ENCODE results near the gene RAB22A.
"Not testable (repeated sequence)": the region's sequence is repeated elsewhere in the genome, so short reads cannot be mapped to it uniquely, and the experiment has no call there.

The RAB22A gene

DNA sequence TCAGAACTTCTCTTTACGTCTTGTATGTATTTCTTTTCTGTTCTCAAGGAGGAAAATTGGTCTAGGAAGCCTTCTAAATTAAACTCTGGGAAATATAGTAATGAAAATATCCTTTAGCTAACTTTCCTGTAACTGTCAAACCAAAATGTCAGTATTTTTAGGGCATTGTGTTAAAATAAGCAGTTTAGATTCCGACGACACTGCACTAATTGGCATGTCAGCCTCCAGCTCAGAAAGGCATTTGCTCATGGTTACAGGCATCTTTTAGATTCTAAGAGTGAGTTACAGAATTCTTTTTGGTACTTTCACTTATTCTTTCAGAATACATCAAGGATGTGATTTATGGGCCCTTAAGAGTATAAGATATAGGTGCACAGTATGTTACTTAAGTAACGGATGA is 53.5 kb downstream of the RAB22A start:
- TF ChIP-seq Cebpa-rat (IDR thresholded peaks at IDR 0.05): no peak
- no peaks in the 10 kb centered on the region for H3K9me3 ChIP-seq
- H3K4me2 ChIP-seq: no peak overlapping the region
- H3K9ac ChIP-seq: no peak overlapping the region
- H3K4me3 ChIP-seq: no peak overlapping the region
- H3K27me3 ChIP-seq: no peaks in the 10 kb centered on the region
- no peak overlapping the region for H3K27ac ChIP-seq
- H4K20me1 ChIP-seq: peaks cover 27% of the 10 kb centered on the region
- H3K4me1 ChIP-seq: peaks cover 24% of the 10 kb centered on the region
- peaks cover 36% of the 10 kb centered on the region for H3K36me3 ChIP-seq

DNA sequence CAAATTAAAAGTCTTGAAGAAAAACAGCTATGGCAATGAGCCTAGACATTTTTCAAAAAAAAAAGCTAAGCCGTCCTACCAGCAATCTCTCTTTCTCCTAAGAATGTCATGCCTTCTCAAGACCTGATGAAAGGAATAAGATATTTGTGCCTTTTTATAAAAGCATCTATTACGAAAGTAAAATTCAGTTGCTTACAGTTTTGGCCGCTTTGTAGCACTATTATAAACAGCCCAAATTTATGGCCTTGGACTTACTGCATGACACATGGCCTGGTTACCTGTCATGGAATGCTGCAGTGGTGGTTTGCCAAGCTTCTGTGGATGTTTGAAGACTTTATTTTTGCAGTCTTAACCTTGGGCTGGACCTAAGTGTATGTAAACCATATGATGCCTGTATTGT is 57.4 kb downstream of the RAB22A start:
- Histone ChIP-seq H3K4me1 (no peaks in the 10 kb centered on the region), H3K27ac (no peak overlapping the region), H3K4me2 (no peak overlapping the region), H3K36me3 (peaks cover 13% of the 10 kb centered on the region; the same call in 1 of the 2 replicates), H3K9ac (no peak overlapping the region), H3K9me3 (no peaks in the 10 kb centered on the region), H3K4me3 (no peak overlapping the region), H4K20me1 (peaks cover under 1% of the 10 kb centered on the region; the same call in 1 of the 2 replicates), H3K27me3 (no peaks in the 10 kb centered on the region)
- TF ChIP-seq Cebpa-rat (IDR thresholded peaks at IDR 0.05): no peak

DNA sequence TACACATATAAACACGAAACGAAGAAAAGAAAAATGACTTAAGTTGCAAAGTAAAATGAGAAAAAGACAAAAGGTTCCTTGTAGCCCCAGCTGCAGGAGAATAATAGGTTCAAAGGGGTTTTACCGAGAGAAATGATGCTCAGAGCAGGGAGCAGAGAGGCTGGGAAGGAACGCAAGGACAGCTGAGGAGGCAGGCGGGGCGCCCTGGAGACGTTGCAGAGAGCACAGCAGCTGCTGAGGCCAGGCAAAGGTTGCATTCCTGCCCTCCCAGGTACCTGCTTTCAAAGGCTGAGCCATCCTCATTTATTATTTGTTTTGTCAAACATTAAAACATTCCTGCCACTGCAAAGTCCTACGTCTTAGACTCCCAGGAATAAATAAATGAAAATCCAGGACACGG is 63.3 kb downstream of the RAB22A start:
- TF ChIP-seq Cebpa-rat (IDR thresholded peaks at IDR 0.05): no peak
- H4K20me1 ChIP-seq: no peaks in the 10 kb centered on the region
- no peaks in the 10 kb centered on the region for H3K36me3 ChIP-seq
- no peaks in the 10 kb centered on the region for H3K9me3 ChIP-seq
- H3K4me2 ChIP-seq: no peak overlapping the region
- no peaks in the 10 kb centered on the region for H3K4me1 ChIP-seq
- no peaks in the 10 kb centered on the region for H3K27me3 ChIP-seq
- no peak overlapping the region for H3K4me3 ChIP-seq
- no peak overlapping the region for H3K27ac ChIP-seq
- no peak overlapping the region for H3K9ac ChIP-seq

DNA sequence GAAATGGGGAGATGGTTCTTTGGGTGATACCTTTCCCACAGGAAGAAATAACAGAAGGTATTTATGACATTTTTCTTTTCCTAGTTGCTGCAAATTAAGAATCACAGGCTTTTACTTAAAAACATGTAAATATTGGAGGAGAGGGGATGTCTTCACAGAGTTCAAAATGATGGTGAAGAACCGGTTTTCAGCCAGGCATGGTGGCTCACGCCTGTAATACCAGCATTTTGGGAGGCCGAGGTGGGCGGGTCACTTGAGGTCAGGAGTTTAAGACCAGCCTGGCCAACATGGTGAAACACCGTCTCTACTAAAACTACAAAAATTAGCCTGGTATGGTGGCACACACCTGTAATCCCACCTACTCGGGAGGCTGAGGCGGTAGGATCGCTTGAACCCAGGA is 63.8 kb downstream of the RAB22A start:
- not testable (repeated sequence) for H3K9me3 ChIP-seq, H3K4me2 ChIP-seq, H3K27me3 ChIP-seq, H3K4me1 ChIP-seq, H4K20me1 ChIP-seq, H3K36me3 ChIP-seq, H3K9ac ChIP-seq, H3K4me3 ChIP-seq, H3K27ac ChIP-seq

DNA sequence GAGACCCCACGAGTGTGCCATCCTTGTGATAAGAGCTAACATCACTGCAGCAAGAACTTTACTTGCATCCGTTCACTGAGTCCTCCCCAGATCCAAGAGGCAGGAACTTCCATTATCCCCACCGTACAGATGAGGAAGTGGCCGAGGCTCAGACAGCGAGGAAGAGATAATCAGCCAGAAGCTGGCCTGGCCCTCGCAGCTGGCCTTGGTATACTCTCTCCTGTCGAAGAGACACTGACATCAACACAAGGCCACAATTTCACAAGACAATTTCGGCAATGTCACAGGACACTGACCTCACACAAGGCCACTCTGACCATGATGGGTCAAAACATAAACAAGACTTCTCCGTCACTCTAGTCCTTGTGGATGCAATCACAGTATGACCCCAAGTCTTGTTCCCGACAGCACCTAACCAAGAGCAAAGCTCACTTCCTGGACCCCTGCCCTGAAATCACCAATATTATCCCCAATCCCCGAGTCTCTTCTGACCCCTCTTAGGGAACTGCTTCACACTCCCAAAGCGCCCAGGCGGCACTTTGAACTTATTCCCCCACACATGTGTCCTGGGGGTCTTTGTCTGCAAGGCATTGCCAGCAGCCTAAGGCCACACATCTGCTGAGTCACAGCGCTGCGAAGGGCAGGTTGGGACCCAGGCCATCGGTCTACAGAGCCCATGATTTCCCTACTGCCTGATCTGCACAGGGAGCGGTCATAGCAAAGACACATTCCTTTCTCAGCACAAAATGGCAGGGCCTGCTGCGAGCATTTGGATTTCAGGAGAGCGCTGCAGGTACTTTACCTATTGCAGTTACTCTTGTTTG is 64.7 kb downstream of the RAB22A start:
- H3K9me3 ChIP-seq: no peaks in the 10 kb centered on the region
- H4K20me1 ChIP-seq: no peaks in the 10 kb centered on the region
- H3K4me2 ChIP-seq: no peak overlapping the region
- no peak overlapping the region for H3K9ac ChIP-seq
- TF ChIP-seq Cebpa-rat (IDR thresholded peaks at IDR 0.05): no peak
- H3K27ac ChIP-seq: no peak overlapping the region
- no peak overlapping the region for H3K4me3 ChIP-seq
- no peaks in the 10 kb centered on the region for H3K36me3 ChIP-seq
- H3K27me3 ChIP-seq: no peaks in the 10 kb centered on the region
- no peaks in the 10 kb centered on the region for H3K4me1 ChIP-seq

DNA sequence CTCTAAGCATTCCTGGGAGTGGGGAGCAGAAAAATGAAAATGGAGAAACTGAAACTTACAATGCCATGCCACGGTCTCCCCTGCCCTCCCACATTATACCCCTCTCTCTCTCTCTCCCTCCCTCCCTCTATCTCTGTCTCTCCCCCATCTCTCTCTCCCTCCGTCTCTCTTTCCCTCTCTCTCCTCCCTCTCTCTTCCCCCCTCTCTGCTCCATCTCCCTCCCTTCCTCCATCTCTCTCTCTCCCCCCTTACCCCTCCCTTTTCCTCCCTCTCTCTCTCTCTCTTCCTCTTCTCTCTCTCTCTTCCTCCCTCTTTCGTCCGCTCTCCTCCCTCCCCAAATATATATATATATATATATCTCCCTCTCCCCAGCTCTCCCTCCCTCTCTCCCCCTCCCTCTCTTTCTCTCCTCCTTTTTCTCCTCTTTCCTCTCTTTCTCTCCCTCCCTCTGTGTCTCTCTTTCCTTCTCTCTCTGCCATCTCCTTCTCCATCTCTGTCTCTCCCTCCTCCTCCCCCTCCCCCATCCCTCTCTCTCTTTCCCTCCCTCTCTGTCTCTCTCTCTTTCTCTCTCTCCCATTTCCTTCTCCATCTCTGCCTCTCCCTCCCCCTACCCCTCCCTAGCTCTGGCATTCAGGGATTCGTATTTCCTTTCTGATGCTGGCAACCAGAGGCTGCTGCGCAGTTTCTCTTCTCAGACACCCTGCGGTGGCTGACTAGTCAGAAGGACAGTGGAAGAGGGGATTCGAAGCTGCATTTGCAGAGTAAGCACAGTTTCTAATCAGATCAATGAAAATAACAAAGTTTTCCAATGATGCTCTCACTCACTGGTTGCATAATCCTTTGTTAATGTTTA is 65.6 kb downstream of the RAB22A start:
- H3K36me3 ChIP-seq: no peaks in the 10 kb centered on the region
- H3K27me3 ChIP-seq: no peaks in the 10 kb centered on the region
- H4K20me1 ChIP-seq: no peaks in the 10 kb centered on the region
- no peak overlapping the region for H3K9ac ChIP-seq
- TF ChIP-seq Cebpa-rat (IDR thresholded peaks at IDR 0.05): no peak
- H3K4me2 ChIP-seq: no peak overlapping the region
- no peak overlapping the region for H3K27ac ChIP-seq
- no peaks in the 10 kb centered on the region; the same call in 1 of the 2 replicates for H3K9me3 ChIP-seq
- H3K4me1 ChIP-seq: no peaks in the 10 kb centered on the region
- no peak overlapping the region for H3K4me3 ChIP-seq

DNA sequence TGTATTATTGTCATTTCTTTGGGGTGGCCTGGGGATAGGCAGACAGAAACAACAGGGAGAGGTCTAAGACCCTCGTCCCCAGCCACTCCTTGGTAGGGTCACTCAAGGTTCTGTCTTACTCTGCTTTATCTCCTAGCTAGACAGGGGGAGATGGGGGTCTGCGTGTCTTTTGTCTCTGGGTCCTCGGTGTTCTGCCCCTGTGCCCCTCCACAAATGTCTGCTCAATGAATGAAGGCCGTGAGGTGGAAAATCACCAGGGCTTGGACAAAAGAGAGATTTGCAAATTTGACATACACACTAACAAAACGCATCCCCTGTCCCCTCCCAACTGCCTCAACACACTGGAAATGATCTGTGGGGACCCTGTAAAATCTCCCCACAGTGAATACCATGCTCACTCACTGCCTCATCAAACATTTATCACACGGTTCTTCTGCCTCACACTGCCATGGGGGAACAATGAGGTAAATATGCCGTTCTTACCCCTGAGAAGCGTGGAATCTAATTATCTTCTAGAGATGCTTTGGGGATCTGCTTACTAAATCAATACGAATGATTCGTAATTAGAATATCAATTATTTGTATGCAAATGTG is 66.3 kb downstream of the RAB22A start:
- Histone ChIP-seq H3K9me3 (no peaks in the 10 kb centered on the region; the same call in 1 of the 2 replicates), H3K4me3 (no peak overlapping the region), H4K20me1 (no peaks in the 10 kb centered on the region), H3K4me2 (no peak overlapping the region), H3K27ac (no peak overlapping the region), H3K4me1 (no peaks in the 10 kb centered on the region), H3K9ac (no peak overlapping the region), H3K36me3 (no peaks in the 10 kb centered on the region), H3K27me3 (no peaks in the 10 kb centered on the region)
- no peak for TF ChIP-seq Cebpa-rat (IDR thresholded peaks at IDR 0.05)

DNA sequence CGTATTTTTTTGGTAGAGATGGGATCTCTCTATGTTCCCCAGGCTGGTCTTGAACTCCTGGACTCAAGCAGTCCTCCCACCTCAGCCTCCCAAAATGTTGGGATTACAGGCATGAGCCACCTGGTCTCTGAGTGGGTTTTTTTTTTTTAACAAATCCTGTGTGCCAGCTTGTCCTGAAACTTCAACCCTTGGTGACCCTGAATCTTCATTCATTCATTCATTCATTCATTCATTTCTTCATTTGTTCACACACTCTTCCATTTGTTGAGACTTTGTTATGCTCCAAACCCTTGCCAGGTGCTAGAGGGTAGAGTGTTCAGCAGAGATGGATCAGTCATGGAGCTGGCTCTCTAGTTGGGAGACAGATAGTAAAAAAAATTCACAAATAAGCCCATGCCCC is 67.5 kb downstream of the RAB22A start:
- no peak for TF ChIP-seq Cebpa-rat (IDR thresholded peaks at IDR 0.05)
- no peaks in the 10 kb centered on the region for H3K36me3 ChIP-seq

DNA sequence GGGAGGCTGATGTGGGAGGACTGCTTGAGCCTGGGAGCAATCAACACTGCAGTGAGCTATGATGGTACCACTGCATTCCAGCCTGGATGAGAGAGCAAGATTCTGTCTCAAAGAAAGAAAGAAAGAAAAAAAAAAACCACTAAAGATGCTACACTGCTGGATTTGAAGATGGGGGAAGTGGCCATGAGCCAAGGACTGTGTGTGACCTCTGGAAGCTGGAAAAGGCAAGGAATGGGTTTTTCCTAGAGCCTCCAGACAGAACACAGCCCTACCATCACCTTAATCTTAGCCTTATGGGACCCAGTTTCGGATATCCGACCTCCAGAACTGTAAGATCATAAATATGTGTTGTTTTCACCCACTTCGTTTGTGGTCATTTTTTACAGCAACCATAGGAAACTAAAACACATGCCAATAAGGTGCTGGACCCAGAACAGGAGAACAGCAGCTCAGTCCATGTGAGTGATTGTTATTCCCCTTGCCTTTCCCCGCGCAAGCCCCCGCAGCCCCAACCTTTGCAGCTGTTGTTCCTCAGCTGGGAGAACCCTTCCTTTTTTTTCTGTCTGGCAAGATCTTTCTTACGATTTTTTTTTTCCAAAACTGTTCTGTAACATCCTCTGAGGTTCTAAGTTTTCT is 68.4 kb downstream of the RAB22A start:
- Histone ChIP-seq H3K4me2 (no peak overlapping the region), H3K36me3 (no peaks in the 10 kb centered on the region)

More for the DNA sequence above, 67.5 kb downstream of the RAB22A start:
- Histone ChIP-seq H3K4me1 (no peaks in the 10 kb centered on the region), H3K4me2 (no peak overlapping the region), H3K27me3 (no peaks in the 10 kb centered on the region), H3K4me3 (no peak overlapping the region), H4K20me1 (no peaks in the 10 kb centered on the region), H3K9ac (no peak overlapping the region), H3K9me3 (peaks cover 12% of the 10 kb centered on the region), H3K27ac (no peak overlapping the region)

More for the DNA sequence above, 68.4 kb downstream of the RAB22A start:
- H3K4me3 ChIP-seq: no peak overlapping the region
- no peaks in the 10 kb centered on the region for H4K20me1 ChIP-seq
- peaks cover 19% of the 10 kb centered on the region for H3K9me3 ChIP-seq
- no peak for TF ChIP-seq Cebpa-rat (IDR thresholded peaks at IDR 0.05)
- no peaks in the 10 kb centered on the region for H3K27me3 ChIP-seq
- H3K9ac ChIP-seq: no peak overlapping the region
- no peak overlapping the region for H3K27ac ChIP-seq
- H3K4me1 ChIP-seq: no peaks in the 10 kb centered on the region
